ENCODE data around the gene CD2BP2.
"Not testable (repeated sequence)": the region's sequence is repeated elsewhere in the genome, so short reads cannot be mapped to it uniquely, and the experiment has no call there.

The CD2BP2 gene

DNA sequence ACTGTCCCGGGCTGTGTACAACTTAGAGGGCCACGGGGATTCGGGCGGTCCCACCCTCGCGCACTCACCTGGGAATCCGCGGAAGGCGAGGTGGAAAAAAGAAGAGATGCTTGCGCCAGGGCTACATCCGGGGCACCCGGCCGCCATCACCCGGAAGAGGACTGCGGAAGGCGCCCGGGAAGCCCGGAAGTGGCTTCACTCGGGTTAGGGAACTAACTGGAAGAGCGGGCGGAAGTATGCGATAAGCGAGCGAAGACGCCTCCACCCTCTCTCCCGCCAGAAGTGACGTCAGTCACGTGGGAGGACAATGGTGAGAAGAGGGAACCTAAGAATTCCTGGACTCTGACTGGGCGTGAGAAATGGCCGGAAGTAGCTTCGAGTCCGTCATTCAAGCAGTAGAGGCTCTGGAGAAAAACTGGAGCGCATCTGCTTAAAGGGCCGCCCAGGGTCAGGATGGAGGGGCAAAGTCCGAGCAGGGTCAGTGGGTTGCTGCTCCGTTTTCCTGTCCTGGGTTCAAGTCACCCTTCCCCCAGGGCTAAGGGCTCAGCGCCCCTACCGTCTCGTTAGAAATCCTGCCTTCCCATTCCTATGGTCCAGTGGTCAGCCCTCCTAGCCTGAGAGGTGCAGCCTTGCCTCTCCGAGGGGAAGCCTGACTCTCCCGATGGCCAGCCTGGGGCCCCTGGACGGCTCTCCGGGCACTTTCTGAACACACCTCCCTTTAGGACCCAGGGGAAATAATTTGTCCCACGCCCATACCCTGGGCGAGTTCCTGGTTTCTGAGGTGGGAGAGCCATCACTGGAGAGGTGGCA lies at the start of gene CD2BP2:
TSS of gene CD2BP2 (minus strand) at position 165 of the 810 bp plus-strand sequence. CDS start 627 bp downstream, outside the sequence.
- DNase-seq = peak; percentile 98

DNA sequence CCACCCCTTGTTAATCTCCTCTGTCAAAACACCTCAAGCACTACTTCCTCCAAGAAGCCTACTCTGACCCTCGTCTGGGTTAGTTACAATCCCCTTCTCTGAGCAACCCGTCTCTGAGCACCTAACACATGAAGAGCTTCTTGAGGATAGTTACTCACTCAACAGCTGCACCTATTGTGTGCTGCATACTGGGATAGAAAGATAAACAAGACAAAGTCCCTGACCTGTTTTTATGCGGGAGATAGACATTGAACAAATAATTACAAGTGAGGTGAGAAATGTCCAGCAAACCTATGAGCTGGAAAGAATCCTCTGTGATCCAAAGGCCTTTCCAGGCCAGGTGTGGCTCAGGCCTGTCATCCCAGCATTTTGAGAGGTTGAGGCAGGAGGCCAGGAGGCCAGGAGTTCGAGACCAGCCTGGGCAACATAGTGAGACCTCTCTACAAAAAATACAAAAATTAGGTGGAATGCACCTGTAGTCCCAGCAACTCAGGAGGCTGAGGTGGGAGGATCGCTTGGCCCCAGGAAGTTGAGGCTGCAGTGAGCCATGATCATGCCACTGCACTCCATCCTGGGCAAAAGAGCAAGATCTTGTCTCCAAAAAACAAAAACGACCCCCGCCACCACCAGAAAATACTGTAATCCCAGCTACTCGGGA lies 46.8 kb upstream of the CD2BP2 start:
- DNase-seq = no peak

DNA sequence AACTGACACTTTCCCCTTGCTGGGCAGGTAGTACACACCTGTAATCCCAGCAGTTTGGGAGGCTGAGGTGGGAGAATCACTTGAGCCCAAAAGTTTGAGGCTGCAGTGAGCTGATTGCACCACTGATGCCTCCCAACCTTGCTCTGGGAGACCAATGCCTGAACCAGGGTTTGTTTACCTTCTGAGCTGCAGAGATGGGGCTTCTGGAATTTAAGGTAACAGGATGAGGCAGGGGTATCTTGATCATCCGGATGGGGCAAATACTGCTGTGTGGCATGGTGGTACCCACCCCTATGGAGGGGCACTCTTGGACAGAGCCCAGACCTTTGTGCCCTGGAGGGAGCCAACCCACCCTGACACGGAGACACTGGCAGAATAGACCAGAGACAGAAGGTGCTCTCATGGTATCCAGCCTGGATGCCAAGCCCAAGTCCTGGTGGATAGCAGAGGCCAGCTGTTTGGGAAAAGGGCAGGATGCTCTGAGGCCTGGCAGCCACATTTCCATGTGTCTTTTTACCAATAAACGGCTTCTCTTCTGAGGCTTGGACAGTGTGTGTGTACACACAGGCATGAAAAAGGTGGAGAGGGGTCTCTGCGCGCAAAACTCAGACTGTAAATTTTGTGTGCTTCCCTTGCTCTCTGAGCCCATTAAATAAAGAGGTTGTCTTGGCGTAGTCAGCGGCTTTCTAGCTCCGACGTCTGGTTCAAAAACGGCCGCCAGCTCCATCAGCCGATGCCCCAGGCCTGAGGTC lies 44.5 kb upstream of the CD2BP2 start:
- DNase-seq = peak; percentile 26

DNA sequence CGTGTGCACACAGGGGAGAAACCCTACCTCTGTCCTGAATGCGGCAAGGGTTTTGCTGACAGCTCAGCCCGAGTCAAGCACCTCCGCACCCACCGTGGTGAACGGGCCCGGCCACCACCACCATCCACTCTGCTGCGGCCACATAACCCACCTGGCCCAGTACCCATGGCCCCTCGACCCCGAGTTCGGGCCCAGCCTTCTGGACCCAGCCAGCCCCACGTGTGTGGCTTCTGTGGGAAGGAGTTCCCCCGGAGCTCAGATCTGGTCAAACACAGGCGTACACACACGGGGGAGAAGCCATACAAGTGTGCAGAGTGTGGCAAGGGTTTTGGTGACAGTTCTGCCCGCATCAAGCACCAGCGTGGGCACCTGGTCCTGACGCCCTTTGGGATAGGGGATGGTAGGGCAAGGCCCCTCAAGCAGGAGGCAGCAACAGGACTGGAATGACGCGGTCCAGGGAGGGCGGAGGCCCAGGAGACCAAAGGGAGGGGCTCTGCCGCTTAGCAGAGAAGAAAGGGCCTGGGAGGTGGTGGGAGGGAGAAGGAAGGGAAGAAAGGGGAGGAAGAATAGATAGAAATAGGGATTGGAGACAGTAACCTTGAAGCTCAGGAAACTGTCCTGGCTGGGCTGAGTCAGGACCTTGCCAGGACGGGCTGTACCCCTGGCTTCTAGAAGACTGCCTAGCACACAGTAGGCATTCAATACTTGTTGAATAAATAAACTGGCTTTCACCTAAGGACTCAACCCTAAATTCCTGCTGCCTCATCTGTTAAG lies 43.7 kb upstream of the CD2BP2 start:
- no peak for DNase-seq

DNA sequence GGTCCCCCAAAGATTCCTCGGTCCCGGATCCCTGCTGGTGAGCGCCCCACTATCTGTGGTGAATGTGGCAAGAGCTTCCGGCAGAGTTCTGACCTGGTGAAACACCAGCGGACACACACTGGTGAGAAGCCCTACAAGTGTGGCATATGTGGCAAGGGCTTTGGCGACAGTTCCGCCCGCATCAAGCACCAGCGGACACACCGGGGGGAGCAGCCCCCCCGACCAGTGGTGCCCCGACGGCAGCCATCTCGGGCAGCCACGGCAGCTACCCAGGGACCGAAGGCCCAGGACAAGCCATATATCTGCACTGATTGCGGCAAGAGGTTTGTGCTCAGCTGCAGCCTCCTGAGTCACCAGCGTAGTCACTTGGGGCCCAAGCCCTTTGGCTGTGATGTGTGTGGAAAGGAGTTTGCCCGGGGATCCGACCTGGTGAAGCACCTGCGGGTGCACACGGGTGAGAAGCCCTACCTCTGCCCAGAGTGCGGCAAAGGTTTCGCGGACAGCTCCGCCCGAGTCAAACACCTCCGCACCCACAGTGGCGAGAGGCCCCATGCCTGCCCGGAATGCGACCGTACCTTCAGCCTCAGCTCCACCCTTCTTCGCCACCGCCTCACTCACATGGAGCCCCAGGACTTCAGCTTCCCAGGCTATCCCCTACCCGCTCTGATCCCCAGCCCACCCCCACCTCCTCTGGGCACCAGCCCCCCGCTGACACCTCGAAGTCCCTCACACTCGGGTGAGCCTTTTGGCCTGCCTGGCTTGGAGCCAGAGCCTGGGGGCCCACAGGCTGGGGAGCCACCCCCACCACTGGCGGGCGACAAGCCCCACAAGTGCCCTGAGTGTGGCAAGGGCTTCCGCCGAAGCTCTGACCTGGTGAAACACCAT lies 42.9 kb upstream of the CD2BP2 start:
- no peak for DNase-seq

DNA sequence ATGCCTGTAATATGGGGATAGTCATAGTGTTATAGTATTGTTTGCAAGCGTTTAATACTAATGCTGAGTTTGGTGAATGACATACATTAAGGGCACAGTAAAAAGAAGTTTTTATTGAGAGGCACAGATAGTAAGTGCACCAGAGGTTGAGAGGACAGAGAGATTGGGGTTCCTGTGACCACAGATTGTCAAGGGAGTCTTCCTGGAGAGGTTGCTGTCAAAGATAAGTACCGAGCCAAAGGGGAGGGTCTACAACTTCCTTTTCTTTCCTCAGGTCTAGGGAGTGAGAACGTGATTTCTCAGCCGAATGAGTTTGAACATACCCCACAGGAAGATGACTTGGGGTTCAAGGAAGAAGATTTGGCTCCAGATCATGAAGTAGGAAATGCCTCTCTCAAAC lies 41.9 kb upstream of the CD2BP2 start:
- DNase-seq = no peak

DNA sequence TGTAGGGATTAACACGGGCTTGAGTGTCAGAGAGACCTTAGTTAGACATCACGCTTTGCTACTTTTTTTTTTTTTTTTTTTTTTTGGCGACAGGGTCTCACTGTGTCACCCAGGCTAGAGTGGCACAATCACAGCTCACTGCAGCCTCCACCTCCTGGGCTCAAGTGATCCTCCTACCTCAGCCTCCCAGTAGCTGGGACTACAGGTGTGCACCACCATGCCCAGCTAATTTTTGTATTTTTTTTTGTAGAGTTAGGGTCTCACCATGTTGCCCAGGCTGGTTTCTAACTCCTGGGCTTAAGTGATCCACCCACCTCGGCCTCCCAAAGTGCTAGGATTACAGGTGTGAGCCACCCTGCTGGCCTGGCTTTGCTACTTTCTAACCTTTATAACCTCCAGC lies 41.5 kb upstream of the CD2BP2 start:
- DNase-seq = not testable (repeated sequence)

DNA sequence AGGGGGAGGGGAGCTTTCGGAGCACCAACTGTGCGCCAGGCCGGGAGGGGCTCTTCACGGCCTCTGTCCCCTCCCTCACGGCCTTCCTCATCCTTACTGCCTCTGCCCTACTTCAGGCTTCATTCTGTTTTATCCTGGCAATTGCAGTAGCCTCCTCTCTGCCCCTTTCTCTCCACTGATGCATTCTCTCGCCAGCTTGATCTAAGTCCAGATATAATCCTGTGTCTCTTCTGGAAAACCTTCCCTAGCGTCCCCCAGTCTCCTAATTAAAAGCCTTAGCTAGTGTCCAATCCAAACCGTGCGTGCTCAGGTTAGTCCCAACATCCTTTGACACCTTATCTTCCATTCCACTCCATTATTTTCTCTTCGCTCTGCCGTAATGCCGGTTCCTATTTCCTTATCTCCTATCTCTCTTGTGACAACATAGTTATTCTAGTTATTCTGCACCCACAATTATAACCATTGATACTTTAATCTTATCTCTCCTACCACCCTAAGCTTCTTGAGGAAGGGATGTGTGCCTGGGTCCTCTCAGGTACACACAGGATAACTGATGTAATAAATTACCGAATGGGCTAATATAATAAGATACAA lies 41.0 kb upstream of the CD2BP2 start:
- DNase-seq = no peak

DNA sequence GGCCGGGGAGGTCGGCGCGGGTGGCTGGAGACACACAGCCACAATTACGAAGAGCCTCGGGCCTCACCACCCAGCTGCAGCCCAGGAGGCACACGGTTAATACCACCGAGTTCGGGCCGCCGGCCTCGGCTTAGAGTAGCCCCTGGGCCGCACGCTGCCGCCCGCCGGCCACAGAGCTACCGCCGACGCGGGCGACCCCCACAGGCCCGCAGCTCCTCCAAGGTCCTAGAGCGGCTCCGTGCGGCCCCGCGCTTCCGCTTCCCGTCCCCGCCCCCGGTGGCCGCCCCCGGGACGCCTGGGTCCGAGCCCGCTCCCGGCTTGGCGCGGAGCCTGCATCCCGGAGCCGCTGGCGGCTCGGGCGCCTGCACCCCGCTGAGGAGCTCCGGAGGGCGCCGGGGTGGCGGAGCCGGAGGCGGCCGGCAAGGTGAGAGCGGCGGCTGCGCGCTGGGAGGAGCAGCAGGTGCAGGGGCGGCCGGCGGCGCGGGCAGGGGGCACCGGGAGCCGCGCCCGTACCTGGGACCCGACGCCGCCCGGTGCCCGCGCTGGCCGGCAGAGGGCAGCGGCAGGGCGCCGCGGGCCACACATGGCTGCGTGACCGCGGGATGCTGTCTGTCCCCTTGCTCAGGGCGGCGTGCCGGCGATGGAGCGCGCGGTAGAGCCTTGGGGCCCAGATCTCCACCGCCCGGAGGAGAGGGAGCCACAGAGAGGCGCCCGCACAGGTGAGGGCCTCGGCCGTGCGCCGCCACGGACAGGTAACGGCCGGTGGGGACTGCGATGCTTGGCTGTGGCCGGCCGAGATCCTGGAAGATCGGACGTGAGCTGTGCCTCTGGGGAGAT lies 40.3 kb upstream of the CD2BP2 start, which contains the start of gene ZNF48:
TSS of gene ZNF48 (plus strand) at position 266 of the 837 bp plus-strand sequence. CDS start at position 641, 375 bp downstream.
- DNase-seq = peak; percentile 94

DNA sequence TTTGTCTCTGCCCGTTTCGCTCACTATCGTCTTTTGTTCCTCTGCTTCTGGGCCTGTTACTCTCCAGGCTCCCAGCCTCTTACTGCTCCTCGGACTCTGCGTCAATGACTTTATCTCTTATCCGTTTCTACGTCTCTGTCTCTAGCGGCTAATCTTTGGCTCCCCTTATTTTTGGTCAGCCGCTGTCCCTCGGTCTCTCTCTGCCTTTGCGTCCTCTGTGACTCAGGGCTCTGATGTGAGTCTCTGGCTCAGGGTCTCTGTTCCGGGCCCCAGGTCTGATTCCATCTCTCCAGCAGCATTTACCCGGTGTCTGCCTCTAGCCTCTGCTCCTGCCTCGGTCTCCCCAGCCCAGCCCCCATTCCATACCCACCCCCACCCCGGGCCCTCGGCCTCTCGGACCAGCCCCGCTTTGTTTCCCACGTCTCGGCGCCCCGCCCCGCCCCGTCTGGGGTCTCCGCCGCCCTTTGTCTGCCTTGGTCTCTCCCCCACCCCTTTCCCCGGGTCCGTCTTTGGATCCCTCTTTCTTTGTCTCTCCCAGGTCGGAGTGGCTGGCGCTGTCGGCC lies 39.6 kb upstream of the CD2BP2 start:
- DNase-seq = no peak

DNA sequence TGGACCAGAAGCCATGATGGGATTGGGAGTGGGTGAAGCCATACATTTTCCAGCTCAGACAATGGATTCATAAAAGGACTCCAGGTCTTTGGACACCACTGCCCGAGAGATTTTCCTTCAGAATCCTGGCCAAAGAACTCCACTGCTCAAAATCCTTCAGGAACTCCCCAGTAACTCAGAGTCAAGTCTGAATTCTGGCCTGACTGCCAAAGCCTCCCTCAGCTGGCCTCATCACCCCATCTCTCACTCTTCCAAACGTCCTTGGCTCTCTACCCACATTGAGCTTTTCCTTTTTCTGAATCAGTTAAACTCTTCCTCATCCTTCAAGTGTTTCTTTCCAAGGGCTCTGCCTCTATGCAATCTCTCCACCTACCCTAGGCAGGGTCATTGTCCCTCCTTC lies 28.4 kb upstream of the CD2BP2 start:
- peak; percentile 80 for DNase-seq

DNA sequence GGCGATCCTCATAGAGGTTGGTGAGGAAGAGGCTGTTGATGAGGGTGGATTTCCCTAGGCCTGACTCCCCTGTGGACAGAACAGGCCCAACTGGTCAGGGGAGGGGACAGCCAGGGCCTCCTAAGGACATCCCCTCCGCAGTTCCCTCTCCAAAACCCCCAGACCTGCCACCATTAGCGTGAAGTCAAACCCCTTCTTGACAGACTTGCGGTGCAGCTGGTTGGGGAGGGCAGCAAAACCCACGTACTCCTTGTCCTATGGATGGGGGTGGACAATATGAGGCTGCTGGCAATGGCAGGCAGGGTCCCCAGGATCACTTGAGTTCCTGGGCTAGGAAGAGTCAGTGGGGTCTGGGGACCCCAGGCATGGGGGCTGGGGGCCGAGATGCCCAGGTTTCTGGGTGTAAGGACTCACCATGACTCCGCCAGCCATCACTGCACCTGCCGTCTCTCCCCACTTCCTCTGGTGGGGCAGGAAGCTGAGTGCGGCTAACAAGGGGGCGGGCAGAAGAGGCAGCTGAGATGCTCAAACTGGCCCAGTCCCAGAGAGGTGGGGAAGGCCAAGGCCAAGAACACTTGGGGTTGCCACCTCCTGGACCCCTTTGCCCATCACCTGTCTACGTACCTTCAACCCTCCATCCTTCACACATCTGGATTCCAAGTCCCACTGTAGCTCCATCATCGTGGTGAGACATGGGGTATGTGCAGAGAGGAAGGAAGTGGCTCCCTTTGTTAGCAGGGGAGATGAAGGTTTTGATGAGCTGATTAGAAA lies 27.2 kb upstream of the CD2BP2 start, which contains the start of gene SEPTIN1:
TSS of gene SEPTIN1 (minus strand) at position 451 of the 771 bp plus-strand sequence. CDS start at position 432, 19 bp downstream.
- DNase-seq = no peak

DNA sequence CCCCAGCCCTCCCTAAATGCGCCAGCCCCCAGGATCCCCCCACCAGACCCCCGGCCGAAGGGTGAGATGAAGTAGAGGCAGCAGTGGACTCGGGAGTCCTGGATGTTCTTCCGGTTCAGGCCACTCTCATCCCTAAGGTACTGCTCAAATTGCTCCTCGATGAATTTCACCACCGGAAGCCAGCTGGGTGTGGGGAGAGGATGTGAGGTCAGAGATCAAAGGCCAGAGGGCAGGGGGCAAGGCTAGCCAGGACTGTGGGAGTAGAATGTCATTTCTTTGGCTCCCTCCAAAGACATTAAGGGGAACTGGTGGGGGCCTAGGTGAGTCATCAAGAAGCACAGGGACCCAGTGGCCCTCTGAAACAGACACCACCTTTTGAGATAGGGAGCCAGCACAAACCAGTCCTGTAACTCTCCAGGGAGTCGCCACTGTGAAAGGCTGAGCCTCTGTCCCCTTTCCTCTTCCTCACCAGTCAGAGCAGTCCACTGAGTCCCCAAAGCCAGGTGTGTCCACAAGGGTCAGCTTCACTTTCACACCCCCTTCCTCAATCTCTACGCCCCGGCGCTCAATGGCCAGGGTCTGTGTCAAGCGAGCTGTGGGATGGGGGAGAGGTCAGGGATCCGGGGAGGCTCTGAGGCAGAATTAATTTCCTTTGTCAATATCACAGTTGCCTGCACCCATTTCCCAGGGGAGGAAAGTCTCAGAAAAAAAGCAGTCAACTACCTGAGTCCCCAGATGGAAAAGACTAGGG lies 26.4 kb upstream of the CD2BP2 start:
- no peak for DNase-seq

DNA sequence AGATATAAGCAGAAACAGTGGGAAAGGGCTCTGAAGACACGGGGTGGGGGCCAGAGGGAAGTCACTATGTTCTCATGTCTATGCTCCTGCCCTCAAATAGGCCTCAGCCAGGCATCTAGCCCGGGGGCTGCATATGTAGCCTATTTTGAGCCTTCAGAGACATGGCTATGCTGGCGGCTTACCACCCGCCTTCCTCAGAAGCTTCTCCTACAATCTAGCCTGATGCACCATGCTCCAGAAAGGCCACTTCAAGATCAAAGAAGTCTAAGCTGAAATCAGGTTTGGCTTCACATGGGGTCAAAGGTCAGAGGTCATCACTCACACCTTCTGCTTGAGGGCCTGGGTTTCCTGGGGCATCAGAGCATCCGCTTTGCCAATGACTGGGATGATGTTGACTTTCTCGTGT lies 25.7 kb upstream of the CD2BP2 start:
- DNase-seq = no peak

DNA sequence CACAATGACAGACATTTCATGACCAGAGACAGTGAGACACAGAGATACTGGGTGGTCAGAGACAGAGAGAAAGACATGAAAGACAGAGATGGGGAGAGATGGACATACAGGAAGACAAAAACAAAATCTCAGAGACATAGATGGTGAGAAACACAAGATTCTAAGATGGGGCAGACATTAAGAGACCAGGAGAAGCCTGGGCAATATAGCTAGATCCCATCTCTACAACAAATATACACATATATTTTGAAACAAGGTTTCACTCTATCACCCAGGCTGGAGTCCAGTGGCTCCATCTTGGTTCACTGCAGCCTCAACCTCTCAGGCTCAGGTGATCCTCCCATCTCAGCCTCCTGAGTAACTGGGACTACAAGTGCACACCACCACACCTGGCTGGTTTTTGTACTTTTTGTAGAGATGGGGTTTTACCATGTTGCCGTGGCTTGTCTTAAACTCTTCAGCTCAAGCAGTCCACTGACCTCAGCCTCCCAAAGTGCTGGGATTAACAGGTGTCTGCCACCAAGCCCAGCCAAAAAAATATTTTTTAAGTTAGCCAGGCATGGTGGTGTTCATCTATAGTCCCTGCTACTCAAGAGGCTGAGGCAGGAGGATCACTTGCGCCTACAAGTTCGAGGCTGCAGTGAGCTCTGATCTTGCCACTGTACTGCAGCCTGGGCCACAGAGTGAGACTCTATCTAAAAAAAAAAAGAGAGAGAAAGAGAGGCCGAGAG lies 25.1 kb upstream of the CD2BP2 start:
- DNase-seq = no peak

DNA sequence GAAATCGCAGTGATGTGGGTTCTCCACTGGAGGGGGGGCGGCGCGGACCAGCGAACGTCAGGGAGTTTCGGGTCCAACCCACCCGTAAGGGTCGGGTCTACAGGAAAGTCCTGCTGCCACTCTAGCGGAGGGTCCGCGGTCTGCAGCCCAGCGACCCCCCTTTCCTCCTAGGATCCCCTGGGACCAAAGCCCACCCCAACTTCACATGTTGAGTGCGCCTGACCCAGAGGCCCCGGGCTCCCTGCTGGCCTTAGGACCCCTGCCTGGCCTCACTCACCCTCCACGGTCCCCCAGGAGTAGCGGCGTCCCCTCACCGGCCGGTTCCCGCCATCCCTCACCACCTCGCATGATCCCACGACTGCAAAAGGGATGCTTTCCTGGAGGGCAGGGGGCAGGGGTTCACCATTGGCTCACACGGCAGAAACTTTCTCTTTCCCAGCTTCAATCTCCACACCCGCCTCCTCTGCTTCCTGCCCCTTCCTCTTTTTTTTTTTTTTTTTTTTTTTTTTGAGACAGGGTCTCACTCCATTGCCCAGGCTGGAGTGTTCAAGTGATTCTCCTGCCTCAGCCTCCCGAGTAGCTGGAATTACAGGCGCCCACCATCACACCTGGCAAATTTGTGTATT lies 24.2 kb upstream of the CD2BP2 start:
- no peak for DNase-seq
